Nephron progenitor cell (in vitro differentiated cells): ENCODE data around the gene ANKMY1.

Experiments
- DNase-seq: peaks from one replicate; pipeline ENCODE4 v3.0.0; 2021
- H3K27ac Mint-ChIP-seq: 2 replicates; pipeline ENCODE4 v1.8.0; 2021; ENCODE audit warnings: mild to moderate bottlenecking, moderate library complexity, mixed read lengths
- H3K27me3 Mint-ChIP-seq: 2 replicates; pipeline ENCODE4 v1.8.0; 2021; ENCODE audit warnings: mild to moderate bottlenecking, low read depth, mixed read lengths; ENCODE audit not compliant: poor library complexity
- H3K36me3 Mint-ChIP-seq: 2 replicates; pipeline ENCODE4 v1.8.0; 2021; ENCODE audit warnings: low read depth, mixed read lengths
- H3K4me1 Mint-ChIP-seq: 2 replicates; pipeline ENCODE4 v1.8.0; 2021; ENCODE audit warnings: mixed read lengths
- H3K4me3 Mint-ChIP-seq: 2 replicates; pipeline ENCODE4 v1.8.0; 2021; ENCODE audit warnings: mild to moderate bottlenecking, moderate library complexity, mixed read lengths
- H3K9me3 Mint-ChIP-seq: 2 replicates; pipeline ENCODE4 v1.8.0; 2021; ENCODE audit warnings: mild to moderate bottlenecking, moderate library complexity, mixed read lengths
- CTCF ChIP-seq: fragments of 200-600 bp; sonication (generic); IDR thresholded peaks from 2 replicates; pipeline ENCODE4 v1.5.0; 2021; ENCODE audit warnings: antibody characterized with exemption

ANKMY1 gene

GRCh38 chr2:240460781-240461431 lies 96.9 kb downstream of the ANKMY1 start:
- DNase-seq: peak; percentile 7
- Mint-ChIP-seq H3K4me3 (no peak overlapping the region), H3K9me3 (no peaks in the 10 kb centered on the region), H3K36me3 (peaks cover 4% of the 10 kb centered on the region), H3K27ac (no peak overlapping the region), H3K27me3 (no peaks in the 10 kb centered on the region), H3K4me1 (peaks cover 21% of the 10 kb centered on the region)
- TF ChIP-seq CTCF: no peak

GRCh38 chr2:240460253-240460711 lies 97.5 kb downstream of the ANKMY1 start:
- H3K27ac Mint-ChIP-seq: no peak overlapping the region
- no peaks in the 10 kb centered on the region for H3K27me3 Mint-ChIP-seq
- no peak overlapping the region for H3K4me3 Mint-ChIP-seq
- H3K36me3 Mint-ChIP-seq: peaks cover 4% of the 10 kb centered on the region
- H3K4me1 Mint-ChIP-seq: peaks cover 21% of the 10 kb centered on the region
- TF ChIP-seq CTCF: no peak
- no peaks in the 10 kb centered on the region for H3K9me3 Mint-ChIP-seq
- no peak for DNase-seq

- DNase-seq: peak; percentile 39
- peaks cover 4% of the 10 kb centered on the region for H3K36me3 Mint-ChIP-seq
- H3K9me3 Mint-ChIP-seq: no peaks in the 10 kb centered on the region
- no peak for TF ChIP-seq CTCF
- H3K27ac Mint-ChIP-seq: no peak overlapping the region
- H3K4me3 Mint-ChIP-seq: no peak overlapping the region
- peaks cover 27% of the 10 kb centered on the region for H3K4me1 Mint-ChIP-seq
- peaks cover 6% of the 10 kb centered on the region for H3K27me3 Mint-ChIP-seq
These were observed 98.2 kb downstream of the ANKMY1 start for GRCh38 chr2:240459401-240460252.

- TF ChIP-seq CTCF: no peak
- peak; percentile 11 for DNase-seq
- Mint-ChIP-seq H3K27me3 (peaks cover 13% of the 10 kb centered on the region), H3K36me3 (peaks cover 4% of the 10 kb centered on the region), H3K27ac (no peak overlapping the region), H3K4me1 (peaks cover 33% of the 10 kb centered on the region), H3K4me3 (no peak overlapping the region), H3K9me3 (no peaks in the 10 kb centered on the region)
These were observed 98.8 kb downstream of the ANKMY1 start for GRCh38 chr2:240458900-240459391.

GRCh38 chr2:240458044-240458899 lies 99.5 kb downstream of the ANKMY1 start:
- Mint-ChIP-seq H3K27me3 (peaks cover 15% of the 10 kb centered on the region), H3K9me3 (no peaks in the 10 kb centered on the region), H3K36me3 (no peaks in the 10 kb centered on the region), H3K4me1 (peaks cover 34% of the 10 kb centered on the region), H3K4me3 (no peak overlapping the region), H3K27ac (no peak overlapping the region)
- DNase-seq: no peak
- no peak for TF ChIP-seq CTCF
